Measurements from ENCODE around the gene GLB1L3.

The GLB1L3 gene

DNA sequence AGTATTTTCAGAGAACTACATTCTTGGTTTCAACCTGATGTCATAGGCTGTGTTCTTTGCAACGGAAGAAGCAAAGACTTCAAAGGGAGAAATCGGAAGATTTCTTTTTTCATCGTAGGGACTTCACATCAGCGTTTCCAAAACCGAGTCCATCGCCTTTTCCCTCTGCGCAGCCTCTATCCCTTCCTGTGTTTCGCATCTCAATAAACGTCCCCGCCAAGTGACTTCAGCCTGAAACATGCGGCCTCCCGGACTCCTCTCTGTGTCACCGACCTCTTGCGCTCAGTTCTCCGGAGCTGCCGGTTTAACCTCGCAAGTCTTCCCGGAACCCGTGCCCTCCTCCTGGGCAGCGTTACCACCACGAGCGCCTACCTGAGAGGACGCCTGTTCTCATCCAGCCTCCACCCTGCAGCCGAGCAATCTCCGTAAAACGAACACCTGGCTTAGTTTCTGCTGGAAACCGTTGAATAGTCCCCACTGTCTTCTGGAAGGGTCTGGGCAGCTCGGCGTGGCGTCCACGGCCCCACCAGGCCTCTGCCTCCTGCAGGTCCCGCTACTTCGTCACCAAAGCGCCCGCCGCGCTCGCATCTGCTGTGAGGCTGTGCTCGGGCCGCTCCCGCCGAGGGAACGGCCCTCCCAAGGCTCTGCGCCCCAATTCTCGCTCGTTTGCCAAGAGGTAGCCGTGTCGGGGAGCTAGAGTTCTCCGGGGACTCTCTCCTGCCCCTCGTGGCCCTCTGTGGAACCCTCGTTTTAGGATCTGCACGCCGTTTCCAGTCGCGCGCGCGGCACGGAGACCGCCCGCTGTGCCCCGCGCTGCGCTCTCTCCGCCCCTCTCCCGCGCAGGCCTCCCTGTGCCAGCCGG is at the start of gene GLB1L3:
Gene GLB1L3 (plus strand): TSS at position 846 of the 862 bp plus-strand sequence. CDS start 362 bp downstream, outside the sequence.
- peak; percentile 44 for TF ChIP-seq CTCF (IDR thresholded peaks at IDR 0.05; ENCODE audit: low read depth, low read length, missing control alignments)
- DNase-seq (ENCODE audit: low read depth) = no peak
- H3K4me3 ChIP-seq (ENCODE audit: low read depth, low read length) = peak within 1 kb of the TSS; percentile 32
- in situ Hi-C loops (cut with HindIII; ENCODE audit: low sequenced_read_pairs) = no loop called here

- TF ChIP-seq CTCF (IDR thresholded peaks at IDR 0.05; ENCODE audit: low read depth, low read length, missing control alignments) = no peak
- in situ Hi-C loops (cut with HindIII; ENCODE audit: low sequenced_read_pairs) = no loop called here
- H3K4me3 ChIP-seq (ENCODE audit: low read depth, low read length) = no peak overlapping the region
These were observed 49.3 kb upstream of the GLB1L3 start for GRCh38 chr11:134226806-134227325.

GRCh38 chr11:134228625-134229024 is 47.6 kb upstream of the GLB1L3 start:
- no peak for TF ChIP-seq CTCF (IDR thresholded peaks at IDR 0.05; ENCODE audit: low read depth, low read length, missing control alignments)
- H3K4me3 ChIP-seq (ENCODE audit: low read depth, low read length) = no peak overlapping the region
- DNase-seq (ENCODE audit: low read depth) = no peak
- in situ Hi-C loops (cut with HindIII; ENCODE audit: low sequenced_read_pairs) = no loop called here

More at GRCh38 chr11:134226806-134227325, 49.3 kb upstream of the GLB1L3 start:
- DNase-seq (ENCODE audit: low read depth) = no peak

DNA sequence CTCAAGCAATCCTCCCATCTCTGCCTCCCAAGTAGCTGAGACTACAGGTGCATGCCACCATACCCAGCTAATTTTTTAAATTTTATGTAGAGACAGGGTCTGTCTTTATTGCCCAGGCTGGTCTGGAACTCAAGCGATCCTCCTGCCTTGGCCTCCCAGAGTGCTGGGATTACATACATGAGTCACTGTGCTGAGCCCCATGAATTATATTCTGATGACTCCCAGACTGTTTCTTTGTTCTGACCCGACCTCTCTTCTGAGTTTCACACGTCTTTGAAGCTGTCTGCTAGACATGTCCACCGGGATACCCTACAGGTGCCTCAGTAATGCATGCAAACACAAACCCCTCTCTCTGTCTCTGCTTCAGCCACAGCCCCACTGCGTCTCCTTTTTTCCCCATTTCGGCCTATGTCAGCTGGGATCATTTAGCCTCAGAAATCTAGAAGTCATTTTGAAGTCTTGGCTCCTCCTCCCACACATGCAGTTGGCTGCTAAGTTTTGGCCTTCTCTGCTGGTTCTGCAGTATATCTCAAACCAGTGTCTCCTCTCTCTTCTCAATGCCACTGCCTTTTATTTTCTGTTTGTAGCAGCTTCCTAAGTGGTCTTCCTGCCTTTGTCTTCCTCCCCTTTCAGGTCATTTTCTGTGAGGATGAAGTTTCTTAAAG is 46.9 kb upstream of the GLB1L3 start:
- in situ Hi-C loops (cut with HindIII; ENCODE audit: low sequenced_read_pairs) = no loop called here
- no peak overlapping the region for H3K4me3 ChIP-seq (ENCODE audit: low read depth, low read length)
- no peak for DNase-seq (ENCODE audit: low read depth)
- TF ChIP-seq CTCF (IDR thresholded peaks at IDR 0.05; ENCODE audit: low read depth, low read length, missing control alignments) = no peak

DNA sequence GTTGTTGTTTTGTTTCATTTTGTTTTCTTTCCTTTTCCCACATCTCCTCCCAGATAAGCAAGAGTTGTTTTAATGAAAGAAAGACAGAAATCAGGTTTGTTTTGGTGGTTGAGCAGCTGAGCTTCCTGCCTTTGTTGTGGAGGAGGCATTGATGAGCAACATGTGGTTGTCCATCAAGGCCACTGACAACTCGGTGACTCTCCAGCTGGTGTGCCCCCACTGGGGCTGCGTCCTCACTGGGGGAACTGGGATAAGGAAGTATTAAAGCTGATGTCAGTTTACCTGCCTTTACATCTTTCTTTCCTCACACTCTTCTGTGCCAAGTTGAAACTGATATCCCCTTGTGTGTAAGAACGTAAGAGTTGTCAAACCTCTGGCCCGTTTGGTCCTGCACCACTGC is 45.8 kb upstream of the GLB1L3 start:
- no peak for TF ChIP-seq CTCF (IDR thresholded peaks at IDR 0.05; ENCODE audit: low read depth, low read length, missing control alignments)
- DNase-seq (ENCODE audit: low read depth) = no peak
- no peak overlapping the region for H3K4me3 ChIP-seq (ENCODE audit: low read depth, low read length)
- in situ Hi-C loops (cut with HindIII; ENCODE audit: low sequenced_read_pairs) = no loop called here

DNA sequence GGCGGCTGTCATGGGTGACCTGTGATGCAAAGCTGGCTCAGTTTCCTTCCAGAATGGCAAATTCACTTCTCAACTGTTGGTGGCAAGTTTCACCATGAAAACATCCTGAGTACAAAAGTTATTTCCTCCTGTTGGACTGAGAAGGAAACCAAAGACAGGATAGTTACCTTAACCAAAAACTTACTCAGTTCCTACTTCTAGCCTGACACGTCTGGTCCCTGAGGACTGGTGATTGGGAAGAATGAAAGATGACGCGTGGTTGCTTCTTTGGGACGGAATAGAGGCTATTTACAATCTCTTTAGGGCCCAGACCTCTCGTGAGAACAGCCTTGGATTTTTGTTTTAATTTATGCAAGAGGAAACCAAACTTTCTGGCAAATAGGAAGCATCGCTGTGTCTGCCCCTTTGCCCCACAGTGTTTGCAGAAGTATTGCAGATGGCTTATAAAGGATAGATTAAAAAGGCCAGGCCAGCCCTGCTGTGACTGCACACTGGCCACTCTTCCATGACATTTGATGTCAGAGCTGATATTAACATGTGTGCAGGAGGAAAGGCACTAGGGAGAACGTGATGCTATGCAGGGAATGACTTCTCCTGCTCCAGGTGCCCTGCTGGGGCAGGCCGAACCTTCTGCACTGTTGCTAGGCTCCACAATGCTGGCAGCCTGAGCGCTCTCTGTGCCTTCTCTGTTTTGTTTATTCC is 44.1 kb upstream of the GLB1L3 start:
- H3K4me3 ChIP-seq (ENCODE audit: low read depth, low read length) = no peak overlapping the region
- in situ Hi-C loops (cut with HindIII; ENCODE audit: low sequenced_read_pairs) = no loop called here
- no peak for DNase-seq (ENCODE audit: low read depth)
- TF ChIP-seq CTCF (IDR thresholded peaks at IDR 0.05; ENCODE audit: low read depth, low read length, missing control alignments) = no peak

All from astrocyte of the cerebellum (primary cell).